Neuronal stem cell (in vitro differentiated cells): ENCODE results near the gene IFIT2.

Experiments used
- DNase-seq: peaks from one replicate; pipeline ENCODE4 v3.0.0-alpha.2; 2013; ENCODE audit warnings: low spot score
- H2AFZ ChIP-seq: one replicate; pipeline ENCODE4 v1.6.1; 2013; ENCODE audit warnings: mild to moderate bottlenecking, low read length, inconsistent platforms
- H2AK5ac ChIP-seq: 2 replicates; pipeline ENCODE4 v1.6.1; 2013; ENCODE audit warnings: low read depth, mild to moderate bottlenecking, inconsistent platforms, low read length, moderate library complexity, mixed read lengths
- H2BK120ac ChIP-seq: 2 replicates; pipeline ENCODE4 v1.6.1; 2013; ENCODE audit warnings: low read depth, mild to moderate bottlenecking, inconsistent platforms, low read length, moderate library complexity, mixed read lengths
- H2BK12ac ChIP-seq: one replicate; pipeline ENCODE4 v1.6.1; 2013; ENCODE audit warnings: low read length, inconsistent platforms
- H2BK15ac ChIP-seq: 2 replicates; pipeline ENCODE4 v1.6.1; 2013; ENCODE audit warnings: mild to moderate bottlenecking, low read length, inconsistent platforms, mixed read lengths
- H2BK5ac ChIP-seq: one replicate; pipeline ENCODE4 v1.6.1; 2013; ENCODE audit warnings: inconsistent platforms, mild to moderate bottlenecking, low read length, moderate library complexity
- H3K14ac ChIP-seq: one replicate; pipeline ENCODE4 v1.6.1; 2013; ENCODE audit warnings: low read length, inconsistent platforms
- H3K18ac ChIP-seq: 2 replicates; pipeline ENCODE4 v1.6.1; 2013; ENCODE audit warnings: low read length, inconsistent platforms
- H3K23ac ChIP-seq: 2 replicates; pipeline ENCODE4 v1.6.1; 2013; ENCODE audit warnings: low read depth, mild to moderate bottlenecking, mixed read lengths, low read length, inconsistent platforms; ENCODE audit not compliant: poor library complexity
- H3K27ac ChIP-seq: replicated peaks from 3 replicates; pipeline ENCODE4 v1.5.1; 2013; ENCODE audit warnings: low read length, inconsistent platforms
- H3K27me3 ChIP-seq, 3 experiments: 2 replicates each; pipeline ENCODE4 v1.6.1; 2013; ENCODE audit warnings: low read length in 3 of 3, mild to moderate bottlenecking in 2 of 3, inconsistent platforms in 1 of 3, low read depth in 1 of 3, mixed read lengths in 1 of 3, moderate library complexity in 1 of 3; ENCODE audit not compliant: control insufficient read depth in 3 of 3, insufficient read depth in 3 of 3
- H3K36me3 ChIP-seq, 2 donors: replicated peaks in 1 of 2; 2 replicates each; pipeline ENCODE4 v1.6.1; 2013; ENCODE audit warnings: low read length in 2 of 2; ENCODE audit not compliant: control insufficient read depth in 2 of 2, insufficient read depth in 2 of 2
- H3K4ac ChIP-seq: 2 replicates; pipeline ENCODE4 v1.6.1; 2013; ENCODE audit warnings: inconsistent platforms, mild to moderate bottlenecking, low read length, moderate library complexity
- H3K4me1 ChIP-seq, 2 donors: 1 replicate in 1 of 2; 2 replicates in 1 of 2; pipeline ENCODE4 v1.6.1; 2013; ENCODE audit warnings: low read length in 2 of 2, low read depth in 1 of 2; ENCODE audit not compliant: control insufficient read depth in 2 of 2, insufficient read depth in 1 of 2
- H3K4me2 ChIP-seq: one replicate; pipeline ENCODE4 v1.6.1; 2013; ENCODE audit warnings: mild to moderate bottlenecking, low read length, inconsistent platforms; ENCODE audit not compliant: insufficient read depth, poor library complexity, severe bottlenecking
- H3K4me3 ChIP-seq, 2 donors: 2 replicates each; pipeline ENCODE4 v1.5.1; 2013; ENCODE audit warnings: low read length in 2 of 2, mild to moderate bottlenecking in 2 of 2, inconsistent platforms in 1 of 2, moderate library complexity in 1 of 2
- H3K79me1 ChIP-seq: one replicate; pipeline ENCODE4 v1.6.1; 2013; ENCODE audit warnings: low read depth, mild to moderate bottlenecking, inconsistent platforms, low read length, moderate library complexity
- H3K9ac ChIP-seq: one replicate; pipeline ENCODE4 v1.6.1; 2013; ENCODE audit warnings: mild to moderate bottlenecking, low read depth, low read length, inconsistent platforms; ENCODE audit not compliant: poor library complexity
- H3K9me3 ChIP-seq, 2 donors: replicated peaks in 1 of 2; 2 replicates each; pipeline versions ENCODE3 to v1.6.1; 2013; ENCODE audit warnings: low read length in 2 of 2, mild to moderate bottlenecking in 2 of 2, inconsistent platforms in 1 of 2, low read depth in 1 of 2, mixed read lengths in 1 of 2, moderate library complexity in 1 of 2; ENCODE audit not compliant: control insufficient read depth in 2 of 2, insufficient read depth in 1 of 2
- H4K8ac ChIP-seq: one replicate; pipeline ENCODE4 v1.6.1; 2013; ENCODE audit warnings: low read depth, mild to moderate bottlenecking, inconsistent platforms, low read length, moderate library complexity
- H4K91ac ChIP-seq: one replicate; pipeline ENCODE4 v1.6.1; 2013; ENCODE audit warnings: low read length, low read depth, mild to moderate bottlenecking, inconsistent platforms; ENCODE audit not compliant: poor library complexity
- WGBS, 2 donors: extraction: QIAGEN DNeasy Blood & Tissue Kit; methylation state at CpG; one replicate each; pipeline ENCODE4 v1.1.7; 2013; ENCODE audit warnings: missing lambda C conversion rate in 2 of 2, mixed read lengths in 1 of 2; ENCODE audit not compliant: insufficient read length in 2 of 2, insufficient replicate concordance in 1 of 2; ENCODE audit errors: extremely low coverage in 2 of 2; 5-methylcytosine and 5-hydroxymethylcytosine counted together

IFIT2 gene

GRCh38 chr10:89262086-89263051 lies 39.5 kb upstream of the IFIT2 start:
- no peaks in the 10 kb centered on the region for H3K27me3 ChIP-seq
- no peak overlapping the region for H3K23ac ChIP-seq
- H4K8ac ChIP-seq = no peak overlapping the region
- H3K4ac ChIP-seq = no peak overlapping the region
- H3K4me2 ChIP-seq = no peak overlapping the region
- no peak overlapping the region for H2BK15ac ChIP-seq
- H3K9ac ChIP-seq = no peak overlapping the region
- H2AK5ac ChIP-seq = no peak overlapping the region
- peaks cover 3 to 9% of the 10 kb centered on the region in 2 donors for H3K9me3 ChIP-seq
- peaks cover 7 to 8% of the 10 kb centered on the region in 2 donors for H3K4me1 ChIP-seq
- H3K14ac ChIP-seq = no peak overlapping the region
- H2BK5ac ChIP-seq = no peak overlapping the region
- H3K18ac ChIP-seq = no peak overlapping the region
- no peaks in the 10 kb centered on the region for H3K36me3 ChIP-seq
- no peak overlapping the region for H3K27ac ChIP-seq
- no peak overlapping the region for H4K91ac ChIP-seq
- WGBS, 2 donors = no CpG with 5 or more reads among the region's 5 CpGs
- H2AFZ ChIP-seq = no peak overlapping the region
- H3K79me1 ChIP-seq = peaks cover 1% of the 10 kb centered on the region
- DNase-seq = no peak
- H2BK120ac ChIP-seq = no peak overlapping the region
- H2BK12ac ChIP-seq = no peak overlapping the region
- H3K4me3 ChIP-seq = no peak overlapping the region

GRCh38 chr10:89263091-89263490 lies 38.8 kb upstream of the IFIT2 start:
- Histone ChIP-seq H3K4me2 (no peak overlapping the region), H3K14ac (no peak overlapping the region), H3K9me3 (peaks cover 3 to 9% of the 10 kb centered on the region in 2 donors), H3K9ac (no peak overlapping the region), H2AK5ac (no peak overlapping the region), H3K18ac (no peak overlapping the region), H3K36me3 (no peaks in the 10 kb centered on the region), H4K8ac (no peak overlapping the region), H2AFZ (no peak overlapping the region), H2BK120ac (no peak overlapping the region), H2BK15ac (no peak overlapping the region), H3K27me3 (no peaks in the 10 kb centered on the region), H2BK5ac (no peak overlapping the region), H3K4me1 (peaks cover 7 to 8% of the 10 kb centered on the region in 2 donors), H4K91ac (no peak overlapping the region), H2BK12ac (no peak overlapping the region), H3K79me1 (peaks cover 1% of the 10 kb centered on the region), H3K27ac (no peak overlapping the region), H3K4me3 (no peak overlapping the region), H3K4ac (no peak overlapping the region), H3K23ac (no peak overlapping the region)
- no CpG with 5 or more reads among the region's 1 CpG for WGBS, 2 donors
- no peak for DNase-seq

GRCh38 chr10:89263531-89263930 lies 38.3 kb upstream of the IFIT2 start:
- Histone ChIP-seq H2AK5ac (peak overlapping the region; percentile 71), H3K27ac (no peak overlapping the region), H4K8ac (no peak overlapping the region), H3K4me2 (no peak overlapping the region), H3K4me1 (peaks cover 7 to 8% of the 10 kb centered on the region in 2 donors), H3K14ac (no peak overlapping the region), H3K36me3 (no peaks in the 10 kb centered on the region), H2BK15ac (peak overlapping the region; percentile 84), H3K27me3 (no peaks in the 10 kb centered on the region), H2BK120ac (no peak overlapping the region), H3K4me3 (no peak overlapping the region), H3K18ac (peak overlapping the region; percentile 77), H2BK5ac (peak overlapping the region; percentile 72), H3K79me1 (peaks cover 1% of the 10 kb centered on the region), H3K23ac (peak overlapping the region; percentile 50), H4K91ac (no peak overlapping the region), H2AFZ (no peak overlapping the region), H2BK12ac (no peak overlapping the region), H3K4ac (no peak overlapping the region), H3K9ac (no peak overlapping the region), H3K9me3 (peaks cover 3 to 9% of the 10 kb centered on the region in 2 donors)
- no peak for DNase-seq
- no CpG with 5 or more reads among the region's 1 CpG for WGBS, 2 donors

GRCh38 chr10:89266721-89267453 lies 35.0 kb upstream of the IFIT2 start:
- Histone ChIP-seq H3K9ac (no peak overlapping the region), H3K4ac (no peak overlapping the region), H3K4me2 (no peak overlapping the region), H2AFZ (peak overlapping the region; percentile 69), H3K27ac (no peak overlapping the region), H3K18ac (no peak overlapping the region), H4K91ac (no peak overlapping the region), H2BK15ac (no peak overlapping the region), H3K79me1 (peaks cover 1% of the 10 kb centered on the region), H3K36me3 (no peaks in the 10 kb centered on the region), H3K23ac (no peak overlapping the region), H2BK12ac (no peak overlapping the region), H3K14ac (no peak overlapping the region), H2BK120ac (no peak overlapping the region), H3K27me3 (no peaks in the 10 kb centered on the region), H2AK5ac (no peak overlapping the region), H3K4me1 (peaks cover 3 to 4% of the 10 kb centered on the region in 2 donors), H4K8ac (no peak overlapping the region), H3K9me3 (peaks cover 3 to 9% of the 10 kb centered on the region in 2 donors), H3K4me3 (no peak overlapping the region), H2BK5ac (no peak overlapping the region)
- no peak for DNase-seq
- no CpG with 5 or more reads among the region's 1 CpG for WGBS, 2 donors
